ENCODE results near the gene TFR2. TPM values are rescaled to one million over a fixed set of nuclear protein-coding genes. Genes with fewer than 3 reads are reported as not detected.

TFR2 gene
- total RNA-seq, 1 donor, result 0.31 TPM

DNA sequence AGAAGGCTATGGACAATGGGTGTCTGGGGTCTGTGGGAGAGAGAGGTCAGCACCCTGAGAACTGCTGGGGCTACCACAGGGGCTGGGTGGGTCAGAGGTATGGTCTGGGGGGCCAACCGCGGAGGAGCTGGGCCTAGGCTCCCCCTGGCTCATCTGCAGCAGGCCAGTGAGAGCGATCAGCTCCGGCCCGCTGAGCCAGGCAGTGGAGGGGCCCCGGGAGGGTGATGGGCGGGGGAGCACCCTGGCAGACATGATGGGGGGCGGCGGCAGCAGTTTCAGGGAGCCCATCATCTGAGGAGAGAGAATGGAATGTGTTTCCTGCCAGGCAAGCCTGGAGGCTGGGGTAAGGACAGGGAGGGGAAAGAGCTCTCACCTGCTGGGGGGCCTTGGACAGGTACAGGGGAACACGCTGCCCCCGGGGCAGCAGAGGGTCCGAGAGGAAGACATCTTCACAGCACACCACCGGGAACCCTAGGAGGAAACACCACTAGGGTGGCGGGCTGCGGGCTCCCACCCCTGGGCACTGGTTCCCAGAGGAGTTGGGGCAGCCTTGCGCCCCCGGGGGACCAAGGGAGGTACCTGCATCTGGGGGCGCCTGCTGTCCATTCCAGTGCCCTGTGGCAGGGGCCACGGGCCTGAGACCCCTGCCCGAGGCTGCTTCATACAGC is 68.9 kb downstream of the TFR2 start:
- Histone ChIP-seq H3K4me3 (ENCODE audit: low read length) (no peak overlapping the region), H3K4me1 (ENCODE audit: insufficient read depth, low read length) (peaks cover 43% of the 10 kb centered on the region), H3K9me3 (ENCODE audit: low read depth, low read length) (no peaks in the 10 kb centered on the region), H3K27me3 (ENCODE audit: insufficient read depth, low read length) (no peaks in the 10 kb centered on the region)

DNA sequence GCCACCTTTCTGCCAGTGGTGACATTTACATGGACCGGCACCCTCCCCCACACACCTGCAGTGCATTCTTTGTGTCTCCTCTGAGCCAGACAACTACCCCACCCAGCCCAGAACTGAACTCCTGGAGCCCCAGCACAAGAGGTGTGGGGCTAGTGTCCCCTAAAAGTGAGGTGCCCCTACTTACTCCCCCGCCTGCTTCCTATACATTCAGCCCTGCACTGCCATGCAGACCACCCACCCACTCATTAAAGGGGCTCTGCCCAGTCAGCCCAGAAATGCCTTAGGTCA is 69.6 kb downstream of the TFR2 start:
- H3K9me3 ChIP-seq (ENCODE audit: low read depth, low read length), result no peaks in the 10 kb centered on the region
- H3K4me1 ChIP-seq (ENCODE audit: insufficient read depth, low read length), result peaks cover 43% of the 10 kb centered on the region
- no peaks in the 10 kb centered on the region for H3K27me3 ChIP-seq (ENCODE audit: insufficient read depth, low read length)
- no peak overlapping the region for H3K4me3 ChIP-seq (ENCODE audit: low read length)

DNA sequence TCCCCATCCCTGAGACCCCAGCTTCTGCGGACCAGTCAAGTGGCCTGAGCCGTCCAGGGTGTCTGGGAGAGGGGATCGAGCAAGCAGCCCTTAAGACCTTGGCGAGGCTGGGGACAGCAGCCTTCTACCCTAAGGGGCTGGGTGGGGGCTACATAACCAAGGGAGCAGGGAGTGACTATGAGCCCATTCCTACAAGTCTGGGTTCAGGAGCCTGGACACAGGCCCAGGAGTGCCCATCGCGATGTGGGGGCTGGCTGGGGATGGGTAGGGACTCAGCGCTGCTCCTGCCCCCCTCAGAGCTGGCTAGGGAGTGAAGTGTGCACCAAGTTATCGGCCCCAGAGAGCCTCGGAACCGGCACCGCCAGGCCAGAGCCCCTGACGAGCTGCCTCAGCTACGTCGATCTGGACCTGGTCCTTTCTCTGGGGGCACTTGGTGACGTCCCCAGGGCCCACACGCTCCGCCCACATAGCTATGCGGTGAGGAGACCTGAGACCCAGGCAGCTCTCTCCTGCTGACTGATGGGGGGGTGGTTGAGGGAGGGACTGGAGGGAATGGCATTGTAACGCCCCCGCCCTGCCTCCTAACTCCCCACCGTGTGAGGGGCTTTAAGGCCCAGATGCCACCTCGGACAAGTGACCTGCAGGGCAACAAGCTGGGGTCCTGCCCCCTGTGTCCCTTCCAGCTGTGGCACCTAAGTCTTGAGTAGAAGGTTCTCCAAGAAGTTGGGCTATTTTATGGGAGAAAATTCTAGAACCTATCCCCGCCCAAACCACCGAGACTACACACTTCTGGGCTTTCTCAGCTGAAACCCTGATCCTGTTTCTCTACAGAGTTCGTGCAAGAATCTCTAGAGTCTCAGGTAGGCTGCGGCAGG is 70.2 kb downstream of the TFR2 start:
- peaks cover 43% of the 10 kb centered on the region for H3K4me1 ChIP-seq (ENCODE audit: insufficient read depth, low read length)
- no peaks in the 10 kb centered on the region for H3K9me3 ChIP-seq (ENCODE audit: low read depth, low read length)
- no peak overlapping the region for H3K4me3 ChIP-seq (ENCODE audit: low read length)
- no peaks in the 10 kb centered on the region for H3K27me3 ChIP-seq (ENCODE audit: insufficient read depth, low read length)

Other genes starting within 250 kb of the TFR2 start
- gene ZCWPW1, start 212.8 kb downstream of the TFR2 start, total RNA-seq, result 3.3 TPM
- gene MEPCE, start 211.7 kb downstream of the TFR2 start, total RNA-seq, result 36.7 TPM
- gene PPP1R35, start 205.1 kb downstream of the TFR2 start, total RNA-seq, result 12.6 TPM
- 0.73 TPM for gene SPACDR, start 177.3 kb downstream of the TFR2 start, total RNA-seq
- 39.8 TPM for gene TSC22D4, start 162.3 kb downstream of the TFR2 start, total RNA-seq
- gene NYAP1, start 157.6 kb downstream of the TFR2 start, total RNA-seq, result 0.10 TPM
- 3.4 TPM for gene AGFG2, start 102.3 kb downstream of the TFR2 start, total RNA-seq
- gene SAP25, start 67.7 kb downstream of the TFR2 start, total RNA-seq, result 1.8 TPM
- gene LRCH4, start 55.4 kb downstream of the TFR2 start, total RNA-seq, result 153 TPM
- 0.21 TPM for gene FBXO24, start 55.2 kb downstream of the TFR2 start, total RNA-seq
- gene PCOLCE, start 39.2 kb downstream of the TFR2 start, total RNA-seq, result 0.42 TPM
- gene MOSPD3, start 29.0 kb downstream of the TFR2 start, total RNA-seq, result 6.2 TPM
- gene ACTL6B, start 14.9 kb upstream of the TFR2 start, total RNA-seq, result not detected
- gene GNB2, start 32.2 kb upstream of the TFR2 start, total RNA-seq, result 82.2 TPM
- 26.3 TPM for gene GIGYF1, start 52.7 kb upstream of the TFR2 start, total RNA-seq
- gene POP7, start 64.6 kb upstream of the TFR2 start, total RNA-seq, result 10.4 TPM
- gene EPO, start 78.9 kb upstream of the TFR2 start, total RNA-seq, result not detected
- not detected for gene ZAN, start 92.0 kb upstream of the TFR2 start, total RNA-seq
- 4.1 TPM for gene EPHB4, start 186.0 kb upstream of the TFR2 start, total RNA-seq
- gene SLC12A9, start 211.2 kb upstream of the TFR2 start, total RNA-seq, result 22.6 TPM
- 2.2 TPM for gene TRIP6, start 225.8 kb upstream of the TFR2 start, total RNA-seq
- 51.4 TPM for gene SRRT, start 233.6 kb upstream of the TFR2 start, total RNA-seq
- gene UFSP1, start 248.2 kb upstream of the TFR2 start, total RNA-seq, result 1.5 TPM